Superior temporal gyrus (tissue), 1 donor: Measurements from ENCODE around the gene SPAG17.

Experiments
- DNase-seq: peaks from one replicate; pipeline ENCODE4 v3.0.0-alpha.2; 2016; ENCODE audit errors: extremely low spot score

SPAG17 gene

GRCh38 chr1:118160806-118161205 is 24.2 kb downstream of the SPAG17 start:
- DNase-seq = no peak

DNA sequence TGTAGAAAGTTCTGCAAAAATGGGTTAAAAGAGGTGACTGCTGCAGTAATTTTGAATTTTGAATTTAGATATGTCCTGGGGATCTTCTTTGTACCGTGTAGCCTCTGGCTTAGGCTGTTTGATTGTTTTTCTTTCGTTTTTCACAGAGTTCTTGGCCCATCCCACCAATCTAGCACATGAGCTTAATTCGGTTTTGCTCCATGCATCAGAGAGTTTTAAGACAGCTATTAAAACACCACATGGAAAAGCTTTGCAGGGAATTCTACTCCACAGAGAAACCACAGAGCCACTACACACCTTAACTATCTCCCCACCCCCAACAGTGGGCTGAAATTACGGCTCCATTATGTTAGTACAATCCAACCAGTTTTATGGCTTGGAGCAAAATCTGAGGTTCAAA is 25.5 kb downstream of the SPAG17 start:
- DNase-seq = no peak

DNA sequence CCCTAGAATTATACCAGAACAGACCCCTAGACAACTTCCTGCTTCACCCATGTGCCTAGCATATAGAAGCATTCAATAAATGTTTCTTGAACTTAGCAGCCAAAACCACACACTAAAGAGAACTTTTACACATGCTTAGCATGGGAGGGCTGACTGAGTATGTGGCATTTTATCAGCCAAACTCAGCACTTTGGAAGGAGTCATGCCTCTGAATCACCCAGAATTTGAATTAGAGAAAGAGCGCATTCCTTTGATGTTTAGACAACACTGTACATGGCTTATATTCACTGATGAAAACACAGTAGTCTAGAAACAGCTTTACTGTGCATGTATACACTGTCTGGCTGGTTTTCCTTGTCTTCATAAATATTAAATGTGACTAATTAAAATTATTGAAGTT is 26.1 kb downstream of the SPAG17 start:
- DNase-seq = no peak

DNA sequence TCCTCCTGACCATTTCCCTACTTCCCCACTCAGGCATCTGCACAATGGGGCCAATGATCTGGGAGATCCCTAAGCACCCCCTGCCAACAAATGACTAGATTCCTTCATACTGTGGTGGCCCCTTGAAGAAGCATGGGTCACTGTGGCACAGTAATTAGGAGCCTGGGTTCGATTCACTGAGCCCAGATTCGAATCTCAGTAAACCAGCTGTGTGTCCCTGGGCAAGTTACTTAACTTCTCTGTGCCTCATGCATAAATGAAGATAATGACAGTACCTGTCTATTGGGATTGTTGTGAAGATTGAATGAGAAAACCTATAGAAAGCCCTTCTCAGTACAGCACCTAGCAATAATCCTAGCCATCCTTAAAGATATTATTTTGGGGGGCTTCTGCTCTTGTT is 27.5 kb downstream of the SPAG17 start:
- DNase-seq = no peak

DNA sequence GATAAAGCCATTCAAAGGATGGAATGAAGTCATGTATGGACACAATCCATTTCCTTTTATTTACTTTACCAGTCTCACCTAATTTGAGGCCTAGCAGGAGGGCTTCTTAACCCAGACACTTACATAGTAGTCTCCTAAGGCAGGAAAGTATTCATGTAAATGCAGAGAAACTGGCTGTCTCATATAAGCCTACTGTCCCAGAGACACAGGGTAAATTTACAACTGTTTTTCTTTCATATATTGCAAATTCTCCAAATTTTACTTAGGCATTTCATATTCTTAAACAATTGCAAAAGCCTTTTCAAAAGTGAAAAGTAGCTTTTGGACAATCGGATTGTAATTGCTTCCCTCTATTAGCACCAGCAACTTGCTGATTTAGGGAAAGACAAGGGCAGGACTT is 29.9 kb downstream of the SPAG17 start:
- DNase-seq = no peak

DNA sequence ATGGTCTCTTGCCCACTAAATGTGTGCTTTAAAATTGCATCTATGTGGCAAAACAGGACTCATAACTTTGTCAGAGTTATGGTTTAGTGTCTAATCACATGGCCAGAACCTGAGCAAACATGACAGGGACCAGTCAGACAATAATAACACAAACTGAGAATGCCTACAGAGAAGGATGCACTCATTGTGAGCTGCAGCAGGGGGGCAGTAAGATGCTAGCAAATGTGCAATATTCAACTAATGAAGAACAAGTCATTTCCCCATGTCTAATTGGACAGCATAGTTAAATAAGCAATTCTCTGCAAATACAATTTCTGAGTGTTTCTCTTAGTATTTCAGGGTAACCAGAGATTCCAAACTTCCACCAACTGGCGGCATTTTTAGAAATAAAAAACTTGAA is 30.8 kb downstream of the SPAG17 start:
- DNase-seq = no peak

DNA sequence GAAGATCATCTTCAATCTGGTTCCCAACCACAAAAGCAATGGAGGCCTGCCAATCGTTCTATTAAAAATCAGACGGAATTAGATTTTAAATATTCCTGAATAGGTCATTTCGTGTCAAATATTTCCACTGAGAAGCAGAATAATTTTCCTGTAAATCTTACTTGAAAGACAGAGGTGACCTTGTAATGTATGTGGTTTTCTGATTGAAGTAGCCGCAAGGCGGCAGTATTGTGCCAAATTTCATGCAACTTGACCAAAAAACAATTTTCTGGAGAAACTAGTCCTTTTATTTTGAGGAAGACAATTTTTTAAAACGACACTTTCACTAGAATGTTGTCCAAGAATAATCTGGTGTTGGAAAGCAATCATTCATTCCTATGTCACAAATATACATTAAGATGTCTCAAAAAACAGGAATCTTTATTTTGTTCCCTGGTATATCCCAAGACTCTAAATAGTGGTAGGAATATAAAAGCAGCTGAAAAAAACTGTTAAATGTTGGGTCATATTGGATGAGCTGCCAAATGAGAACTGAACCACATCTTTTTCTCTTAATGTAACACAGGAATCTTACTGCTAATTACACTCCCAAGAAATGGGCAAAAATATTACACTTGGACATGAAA is 33.6 kb downstream of the SPAG17 start:
- peak; percentile 80 for DNase-seq

DNA sequence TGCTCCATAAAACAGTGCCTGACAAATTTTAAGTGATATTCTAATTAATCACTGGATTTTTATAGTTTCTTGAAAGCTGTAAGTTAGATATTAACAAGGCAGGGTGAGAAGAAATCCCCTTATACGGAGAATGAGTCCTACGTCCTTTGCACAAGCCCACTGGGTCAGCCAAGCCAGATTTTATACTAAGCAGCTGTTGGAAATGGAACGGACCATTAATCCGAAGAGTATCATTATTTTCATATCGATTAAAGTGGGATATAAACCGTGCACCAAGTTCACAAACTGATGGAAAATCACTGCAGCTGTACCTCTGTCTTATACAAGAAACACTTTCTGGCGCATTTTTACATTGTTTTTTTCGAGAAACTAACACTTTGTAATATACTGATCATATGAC is 35.2 kb downstream of the SPAG17 start:
- DNase-seq = no peak

DNA sequence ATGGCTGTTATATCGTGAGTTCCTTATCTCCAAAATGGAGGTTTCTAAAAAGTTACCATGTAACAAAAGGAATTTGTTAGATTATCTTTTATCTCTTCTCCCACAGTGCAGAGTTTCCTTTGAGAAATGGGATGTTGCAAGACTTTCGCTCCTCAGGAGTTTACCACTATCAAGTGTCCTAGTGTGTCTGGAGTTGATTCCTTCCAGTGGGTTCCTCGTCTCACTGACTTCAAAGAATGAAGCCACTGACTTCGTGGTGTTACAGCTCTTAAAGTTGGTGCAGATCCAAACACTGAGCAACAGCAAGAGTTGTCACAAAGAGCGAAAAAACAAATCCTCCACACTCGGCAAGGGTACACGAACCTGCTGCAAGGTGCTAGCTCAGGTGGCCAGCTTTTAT is 37.0 kb downstream of the SPAG17 start:
- no peak for DNase-seq

DNA sequence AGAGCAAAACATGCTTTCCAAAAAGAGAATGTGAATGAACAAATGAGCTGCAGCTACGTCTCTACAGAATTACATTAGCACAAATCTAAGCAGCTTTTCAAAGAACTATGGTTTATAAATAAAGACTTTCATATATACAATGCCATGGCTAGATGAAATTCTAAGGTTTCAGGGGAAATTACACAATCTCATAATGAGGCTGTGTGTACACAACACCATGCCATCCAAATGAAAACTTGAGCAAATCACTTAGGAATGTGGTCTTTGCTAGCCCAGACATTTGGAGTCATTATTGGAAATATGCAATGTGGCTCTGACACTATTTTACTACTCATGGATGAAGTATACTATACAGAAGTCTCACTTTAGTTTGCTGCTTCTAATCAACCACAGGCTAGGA is 37.5 kb downstream of the SPAG17 start:
- DNase-seq = no peak

- DNase-seq = no peak
Measured at GRCh38 chr1:118145721-118146120, 39.3 kb downstream of the SPAG17 start.

DNA sequence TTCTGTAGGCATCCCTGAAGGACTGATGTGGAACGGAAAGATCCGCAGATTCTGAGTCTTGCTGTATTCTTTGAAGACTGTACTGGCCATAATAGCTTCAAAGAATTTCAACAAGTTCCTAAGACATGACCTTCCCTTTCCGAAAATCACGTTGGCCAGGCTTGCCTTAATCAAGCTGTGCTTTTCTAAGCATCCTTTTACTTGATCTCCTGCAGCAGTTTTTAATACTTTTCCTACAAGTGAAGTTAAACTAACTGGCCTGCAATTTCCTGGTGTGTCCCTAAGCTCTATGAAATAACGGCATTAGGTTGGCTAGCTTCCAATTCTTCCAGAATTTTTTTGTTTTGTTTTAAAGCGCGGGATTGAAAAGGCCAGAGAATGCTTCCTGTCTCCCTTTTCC is 40.3 kb downstream of the SPAG17 start:
- no peak for DNase-seq

- DNase-seq = no peak
Measured at GRCh38 chr1:118143831-118144230, 41.2 kb downstream of the SPAG17 start.

DNA sequence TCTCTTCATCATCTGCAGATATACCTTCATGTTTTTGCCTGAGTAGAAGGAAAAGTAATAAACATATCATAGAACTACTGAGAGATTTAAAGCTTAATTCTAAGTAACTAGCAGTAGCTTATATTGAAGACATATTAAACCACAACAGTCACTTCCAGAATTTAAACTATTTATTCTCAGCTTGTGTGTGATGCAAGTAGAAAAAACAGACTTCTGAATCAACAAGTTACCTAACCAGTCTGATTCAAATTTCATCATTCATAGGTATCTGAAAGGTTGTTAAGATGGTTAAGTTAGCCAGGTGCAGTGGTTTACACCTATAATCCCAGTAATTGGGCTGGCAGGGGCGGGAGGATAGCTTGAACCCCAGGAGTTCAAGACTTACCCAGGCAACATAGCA is 41.9 kb downstream of the SPAG17 start:
- DNase-seq = no peak

DNA sequence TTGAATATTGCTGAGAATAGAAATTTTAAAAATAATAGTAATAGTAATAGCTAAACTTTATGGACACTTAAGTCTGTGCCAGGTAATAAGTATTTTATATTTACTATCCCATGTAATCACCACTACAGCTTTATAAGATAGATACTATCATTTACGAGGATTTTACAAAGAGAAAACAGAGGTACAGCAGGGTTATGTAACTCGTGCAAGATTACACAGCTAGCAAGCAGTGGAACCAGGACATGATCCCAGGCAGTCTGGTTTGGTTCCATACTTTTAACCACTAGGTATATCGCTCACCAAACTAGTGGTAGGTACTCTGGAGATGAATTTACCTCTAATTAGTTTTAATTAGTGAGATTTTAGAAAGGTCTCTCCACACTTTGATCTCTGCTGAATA is 42.5 kb downstream of the SPAG17 start:
- DNase-seq = no peak

GRCh38 chr1:118137900-118138299 is 47.1 kb downstream of the SPAG17 start:
- no peak for DNase-seq

DNA sequence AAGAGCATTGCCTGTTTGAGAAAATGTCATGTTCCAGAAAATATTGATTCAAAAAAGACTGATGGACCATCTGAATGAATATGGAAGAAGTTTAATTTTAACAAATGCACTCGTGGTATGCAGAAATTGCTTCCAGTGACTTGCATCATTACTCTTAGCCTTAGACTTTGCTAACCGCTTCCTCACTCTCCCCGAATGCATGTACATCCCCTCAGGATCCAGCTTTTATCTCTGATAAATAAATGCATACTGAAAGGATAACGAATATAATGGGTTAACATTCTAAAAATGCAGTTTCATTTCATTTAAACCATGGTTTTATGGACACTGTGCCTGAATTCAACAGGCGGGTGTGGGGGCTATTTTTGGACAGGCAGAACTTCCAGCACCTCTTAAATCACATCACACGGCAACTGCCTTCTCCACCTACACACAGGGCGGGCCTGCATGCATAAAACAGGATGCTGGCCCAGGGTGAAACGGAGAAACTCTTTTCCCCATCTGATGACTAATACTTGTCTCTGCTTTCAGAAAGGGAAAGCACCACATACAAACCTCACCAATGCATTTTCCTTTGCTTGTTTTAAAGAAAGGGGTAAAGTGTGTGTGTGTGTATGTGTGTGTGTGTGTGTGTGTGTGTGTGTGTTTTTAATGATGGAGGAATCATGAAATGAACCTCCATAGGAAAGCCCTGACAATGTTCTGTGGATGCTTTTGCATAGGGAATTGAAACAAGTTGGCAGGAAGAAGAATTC is 48.7 kb downstream of the SPAG17 start:
- DNase-seq = peak; percentile 31

- no peak for DNase-seq
Measured at GRCh38 chr1:118132000-118132399, 53.0 kb downstream of the SPAG17 start.

GRCh38 chr1:118128761-118129160 is 56.3 kb downstream of the SPAG17 start:
- no peak for DNase-seq

GRCh38 chr1:118124064-118124463 is 61.0 kb downstream of the SPAG17 start:
- no peak for DNase-seq

GRCh38 chr1:118123116-118123839 is 61.8 kb downstream of the SPAG17 start:
- no peak for DNase-seq

GRCh38 chr1:118122234-118123004 is 62.6 kb downstream of the SPAG17 start:
- DNase-seq = no peak
